A549 (cell line): ENCODE data around the gene KRTAP2-4.
"Not testable (repeated sequence)": the region's sequence is repeated elsewhere in the genome, so short reads cannot be mapped to it uniquely, and the experiment has no call there.

Source experiments
- KDM1A ChIP-seq: fragments of 200-600 bp; sonication (generic); IDR thresholded peaks from 2 replicates; pipeline ENCODE4 v1.6.1; 2016; ENCODE audit warnings: low read depth, mild to moderate bottlenecking
- SREBF2 ChIP-seq: fragments of 450-650 bp; IDR thresholded peaks from 2 replicates; pipeline ENCODE4 v1.6.1; 2014; ENCODE audit warnings: mild to moderate bottlenecking, moderate library complexity
- TF ChIP-seq, protein P1 (sequence below): fragments of >200 bp; sonication (Bioruptor Twin); formaldehyde crosslinking; IDR thresholded peaks from 3 replicates; pipeline ENCODE4 v1.5.1; 2016

DNA sequence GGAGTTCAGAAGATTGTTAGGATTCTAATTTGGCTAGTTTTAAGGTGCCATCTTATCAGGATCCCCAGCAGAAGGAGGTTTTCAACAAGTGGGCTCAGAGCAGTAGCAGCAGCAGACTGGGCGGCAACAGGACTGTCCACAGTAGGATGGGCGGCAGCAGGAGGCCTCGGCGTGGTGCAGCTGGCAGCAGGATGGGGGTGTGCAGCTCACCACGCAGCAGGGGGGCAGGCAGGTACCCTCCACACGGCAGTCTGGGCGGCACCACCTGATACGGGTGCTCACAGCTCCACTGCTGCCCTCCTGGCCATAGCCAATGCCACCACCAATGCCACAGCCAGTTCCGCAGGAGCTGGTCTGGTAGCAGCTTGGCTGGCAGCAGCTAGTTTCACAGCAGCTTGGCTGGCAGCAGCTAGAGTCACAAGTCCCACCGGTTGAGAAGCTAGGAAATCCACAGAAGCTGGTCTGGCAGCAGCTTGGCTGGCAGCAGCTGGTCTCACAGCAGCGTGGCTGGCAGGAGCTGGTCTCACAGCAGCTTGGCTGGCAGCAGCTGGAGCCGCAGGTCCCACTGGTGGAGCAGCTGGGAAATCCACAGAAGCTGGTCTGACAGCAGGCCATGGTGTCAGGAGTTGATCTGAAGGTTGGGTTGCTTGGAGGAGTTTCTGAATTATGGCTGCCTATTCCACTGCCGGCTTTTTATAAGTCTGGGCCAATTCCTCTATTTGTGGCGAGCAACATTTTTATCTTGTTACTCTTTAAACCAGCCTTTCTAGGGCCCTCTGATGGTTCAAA lies 24.7 kb downstream of the KRTAP2-4 start, which contains the start of gene KRTAP1-1:
- not testable (repeated sequence) for TF ChIP-seq KDM1A, SREBF2
- TF ChIP-seq, protein P1, sequence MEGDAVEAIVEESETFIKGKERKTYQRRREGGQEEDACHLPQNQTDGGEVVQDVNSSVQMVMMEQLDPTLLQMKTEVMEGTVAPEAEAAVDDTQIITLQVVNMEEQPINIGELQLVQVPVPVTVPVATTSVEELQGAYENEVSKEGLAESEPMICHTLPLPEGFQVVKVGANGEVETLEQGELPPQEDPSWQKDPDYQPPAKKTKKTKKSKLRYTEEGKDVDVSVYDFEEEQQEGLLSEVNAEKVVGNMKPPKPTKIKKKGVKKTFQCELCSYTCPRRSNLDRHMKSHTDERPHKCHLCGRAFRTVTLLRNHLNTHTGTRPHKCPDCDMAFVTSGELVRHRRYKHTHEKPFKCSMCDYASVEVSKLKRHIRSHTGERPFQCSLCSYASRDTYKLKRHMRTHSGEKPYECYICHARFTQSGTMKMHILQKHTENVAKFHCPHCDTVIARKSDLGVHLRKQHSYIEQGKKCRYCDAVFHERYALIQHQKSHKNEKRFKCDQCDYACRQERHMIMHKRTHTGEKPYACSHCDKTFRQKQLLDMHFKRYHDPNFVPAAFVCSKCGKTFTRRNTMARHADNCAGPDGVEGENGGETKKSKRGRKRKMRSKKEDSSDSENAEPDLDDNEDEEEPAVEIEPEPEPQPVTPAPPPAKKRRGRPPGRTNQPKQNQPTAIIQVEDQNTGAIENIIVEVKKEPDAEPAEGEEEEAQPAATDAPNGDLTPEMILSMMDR = not testable (repeated sequence)
